Thyroid gland (tissue), 4 donors: ENCODE data around the gene TRAIP. TPM values are rescaled to one million over a fixed set of nuclear protein-coding genes. Genes with fewer than 3 reads are reported as not detected.

Source experiments
- DNase-seq, 2 donors: peaks; one replicate each; pipeline ENCODE4 v3.0.0-alpha.2; 2019
- H3K27ac ChIP-seq, 3 donors: fragments of 200-600 bp; sonication (generic); 1 replicate in 2 of 3; 2 replicates in 1 of 3; pipeline ENCODE4 v1.5.1; 2016 to 2019; ENCODE audit warnings: mild to moderate bottlenecking in 1 of 3, moderate library complexity in 1 of 3
- H3K27me3 ChIP-seq: fragments of 200-600 bp; sonication (generic); one replicate; pipeline ENCODE4 v1.5.1; 2019
- H3K36me3 ChIP-seq, 2 donors: fragments of 200-600 bp; sonication (generic); one replicate each; pipeline ENCODE4 v1.5.1; 2016 to 2019
- H3K4me1 ChIP-seq, 2 donors: fragments of 200-600 bp; sonication (generic); one replicate each; pipeline ENCODE4 v1.5.1; 2017 to 2019
- H3K4me3 ChIP-seq, 3 donors: fragments of 200-600 bp; sonication (generic); replicated peaks in 1 of 3; 1 replicate in 2 of 3; 2 replicates in 1 of 3; pipeline ENCODE4 v1.5.1; 2016; ENCODE audit warnings: mild to moderate bottlenecking in 1 of 3
- H3K9me3 ChIP-seq: fragments of 200-600 bp; sonication (generic); one replicate; pipeline ENCODE4 v1.5.1; 2017
- POLR2A ChIP-seq, 2 donors: fragments of 450-650 bp; IDR thresholded peaks; one replicate each; pipeline ENCODE4 v1.6.1; 2017; ENCODE audit warnings: antibody characterized with exemption in 2 of 2, mild to moderate bottlenecking in 2 of 2, moderate library complexity in 1 of 2
- WGBS, 2 donors: methylation state at CpG; one replicate each; pipeline ENCODE4 v1.1.5; 2017; 5-methylcytosine and 5-hydroxymethylcytosine counted together
- intact Hi-C: fragments of 100-400 bp; cut with DNase I; formaldehyde crosslinking; loops from one replicate; pipeline ENCODE4 v1.15.1; 2023
- total RNA-seq, 4 donors: library from RNA; depleted of rRNA; stranded (reverse); fragments of >200 nt; gene quantifications; one replicate each; pipeline ENCODE4 v1.2.3, GENCODE V29; 2016
- TF ChIP-seq, protein P1 (sequence below), 6 experiments: fragments of 200-600 bp in 3 of 6; fragments of 450-650 bp in 3 of 6; sonication (generic) in 3 of 6; IDR thresholded peaks; one replicate each; pipeline ENCODE4 v1.5.1; 2016 to 2019; ENCODE audit warnings: antibody characterized with exemption in 6 of 6, mild to moderate bottlenecking in 2 of 6, inconsistent platforms in 1 of 6, moderate library complexity in 1 of 6

The TRAIP gene
- total RNA-seq, 4 donors from 2014 or later = 0.73 to 7.0 (median 3.3) TPM

DNA sequence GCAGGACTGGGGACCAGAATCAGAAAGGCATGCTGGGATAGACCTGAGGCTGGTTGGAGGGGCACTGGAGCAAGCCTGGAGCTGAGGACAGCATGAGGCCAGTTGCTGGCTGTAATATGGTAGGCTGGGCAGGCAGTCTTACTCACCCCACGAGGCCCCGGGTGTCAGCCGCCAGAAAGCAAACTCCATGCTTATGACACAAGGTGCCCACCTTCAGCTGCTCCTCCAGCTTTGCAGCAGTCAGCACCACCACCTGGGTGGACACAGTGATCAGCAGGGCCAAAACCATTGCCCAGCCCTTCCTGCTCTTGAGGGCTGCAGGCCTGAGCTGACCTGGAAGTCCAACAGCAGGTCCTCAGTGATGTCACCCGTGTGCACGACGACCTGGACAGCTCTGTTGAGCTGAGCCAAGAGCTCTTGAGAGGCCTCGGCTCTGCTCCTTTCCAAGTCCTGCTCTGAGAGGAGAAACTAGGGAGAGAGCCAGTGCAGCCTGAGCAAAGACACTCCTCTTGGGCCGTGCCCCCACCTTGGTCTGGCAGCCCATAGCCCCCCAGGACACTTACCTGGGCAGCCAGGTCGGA lies 43.4 kb downstream of the TRAIP start:
- intact Hi-C loops = no loop called here
- TF ChIP-seq, protein P1, sequence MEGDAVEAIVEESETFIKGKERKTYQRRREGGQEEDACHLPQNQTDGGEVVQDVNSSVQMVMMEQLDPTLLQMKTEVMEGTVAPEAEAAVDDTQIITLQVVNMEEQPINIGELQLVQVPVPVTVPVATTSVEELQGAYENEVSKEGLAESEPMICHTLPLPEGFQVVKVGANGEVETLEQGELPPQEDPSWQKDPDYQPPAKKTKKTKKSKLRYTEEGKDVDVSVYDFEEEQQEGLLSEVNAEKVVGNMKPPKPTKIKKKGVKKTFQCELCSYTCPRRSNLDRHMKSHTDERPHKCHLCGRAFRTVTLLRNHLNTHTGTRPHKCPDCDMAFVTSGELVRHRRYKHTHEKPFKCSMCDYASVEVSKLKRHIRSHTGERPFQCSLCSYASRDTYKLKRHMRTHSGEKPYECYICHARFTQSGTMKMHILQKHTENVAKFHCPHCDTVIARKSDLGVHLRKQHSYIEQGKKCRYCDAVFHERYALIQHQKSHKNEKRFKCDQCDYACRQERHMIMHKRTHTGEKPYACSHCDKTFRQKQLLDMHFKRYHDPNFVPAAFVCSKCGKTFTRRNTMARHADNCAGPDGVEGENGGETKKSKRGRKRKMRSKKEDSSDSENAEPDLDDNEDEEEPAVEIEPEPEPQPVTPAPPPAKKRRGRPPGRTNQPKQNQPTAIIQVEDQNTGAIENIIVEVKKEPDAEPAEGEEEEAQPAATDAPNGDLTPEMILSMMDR (IDR thresholded peaks at IDR 0.05) = no peak
- no peak for TF ChIP-seq POLR2A (IDR thresholded peaks at IDR 0.05)

DNA sequence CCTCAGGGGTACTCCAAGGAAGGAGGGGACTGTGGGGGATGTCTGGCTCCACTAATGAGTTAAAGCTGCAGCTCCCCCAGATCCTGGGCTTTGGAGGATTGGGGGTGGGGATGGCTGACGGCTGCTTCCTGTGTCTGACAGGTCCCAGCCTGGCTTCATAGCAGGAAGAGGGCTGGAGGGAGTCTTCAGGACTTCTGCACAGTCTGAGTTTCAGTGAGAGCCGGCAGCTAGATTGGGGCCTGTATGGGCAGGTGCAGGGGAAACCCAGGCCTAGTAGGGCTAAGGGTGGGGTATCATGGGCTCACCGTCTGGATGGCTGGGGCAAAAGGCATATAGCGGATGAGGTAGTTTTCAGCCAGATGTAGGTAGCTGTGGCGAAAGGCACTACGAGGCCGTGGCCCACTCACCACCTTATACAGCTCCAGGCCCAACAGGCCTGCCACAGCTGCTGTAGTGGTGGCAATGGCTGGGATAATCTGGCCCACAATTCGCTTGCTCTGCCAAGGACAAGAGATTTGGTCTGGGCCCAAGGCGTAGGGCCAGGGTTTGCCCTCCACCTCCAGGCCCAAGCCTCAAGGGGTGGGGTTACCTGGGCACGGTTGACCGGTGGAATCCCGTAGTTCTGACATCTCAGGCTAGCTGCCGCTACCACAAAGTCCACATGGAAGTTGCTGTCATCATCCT lies 48.8 kb downstream of the TRAIP start:
- Histone ChIP-seq H3K27ac (peak overlapping the region in 1 of 3 donors; percentile 96), H3K36me3 (peaks cover 6 to 17% of the 10 kb centered on the region in 2 donors)
- no peak for TF ChIP-seq POLR2A (IDR thresholded peaks at IDR 0.05)
- TF ChIP-seq, protein P1 (IDR thresholded peaks at IDR 0.05) = no peak

More for the DNA sequence above, 43.4 kb downstream of the TRAIP start:
- Histone ChIP-seq H3K4me3 (peak overlapping the region in 1 of 3 donors; percentile 33), H3K27ac (peak overlapping the region; percentile 74 to 92 (median 90)), H3K9me3 (no peaks in the 10 kb centered on the region), H3K27me3 (no peaks in the 10 kb centered on the region), H3K4me1 (peaks cover 15 to 22% of the 10 kb centered on the region in 2 donors), H3K36me3 (peaks cover 6 to 17% of the 10 kb centered on the region in 2 donors)
- 28 to 50% methylated on average over 5 of the region's 9 CpGs for WGBS, 2 donors
- peak; percentile 84 to 87 for DNase-seq

DNA sequence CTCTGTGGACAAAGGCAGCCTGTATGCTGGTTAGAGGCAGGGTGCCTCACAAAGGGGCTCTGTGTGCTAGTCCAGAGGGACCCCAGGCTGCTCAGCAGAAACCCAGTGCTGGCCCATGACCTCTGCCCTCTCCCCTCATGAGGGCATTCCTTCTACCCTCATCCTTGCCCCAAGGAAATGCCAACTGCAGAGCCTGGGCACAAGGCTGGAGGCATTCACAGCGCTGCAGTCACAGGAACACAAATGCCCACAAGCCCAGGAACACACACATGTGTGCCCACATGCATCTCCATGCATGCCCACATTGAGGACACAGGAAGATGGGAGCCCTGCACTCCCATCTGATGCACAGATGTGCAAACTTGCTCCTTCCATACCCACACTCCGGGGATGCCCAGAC lies 49.5 kb downstream of the TRAIP start:
- no peaks in the 10 kb centered on the region for H3K9me3 ChIP-seq
- intact Hi-C loops = no loop called here
- peaks cover 12 to 37% of the 10 kb centered on the region in 2 donors for H3K4me1 ChIP-seq
- TF ChIP-seq POLR2A (IDR thresholded peaks at IDR 0.05) = no peak
- TF ChIP-seq, protein P1 (IDR thresholded peaks at IDR 0.05) = no peak
- peaks cover 6 to 17% of the 10 kb centered on the region in 2 donors for H3K36me3 ChIP-seq
- H3K27ac ChIP-seq = peak overlapping the region in 2 of 3 donors; percentile 94 to 96
- WGBS, 2 donors = 80 to 81% methylated on average over 1 to 2 of the region's 2 CpGs
- H3K4me3 ChIP-seq = no peak overlapping the region
- DNase-seq = no peak
- no peaks in the 10 kb centered on the region for H3K27me3 ChIP-seq

More for the DNA sequence above, 48.8 kb downstream of the TRAIP start:
- Histone ChIP-seq H3K4me1 (peaks cover 17 to 43% of the 10 kb centered on the region in 2 donors), H3K9me3 (no peaks in the 10 kb centered on the region), H3K4me3 (no peak overlapping the region), H3K27me3 (no peaks in the 10 kb centered on the region)
- no peak for DNase-seq
- intact Hi-C loops = no loop called here
- WGBS, 2 donors = 85 to 89% methylated on average over 7 to 13 of the region's 13 CpGs

DNA sequence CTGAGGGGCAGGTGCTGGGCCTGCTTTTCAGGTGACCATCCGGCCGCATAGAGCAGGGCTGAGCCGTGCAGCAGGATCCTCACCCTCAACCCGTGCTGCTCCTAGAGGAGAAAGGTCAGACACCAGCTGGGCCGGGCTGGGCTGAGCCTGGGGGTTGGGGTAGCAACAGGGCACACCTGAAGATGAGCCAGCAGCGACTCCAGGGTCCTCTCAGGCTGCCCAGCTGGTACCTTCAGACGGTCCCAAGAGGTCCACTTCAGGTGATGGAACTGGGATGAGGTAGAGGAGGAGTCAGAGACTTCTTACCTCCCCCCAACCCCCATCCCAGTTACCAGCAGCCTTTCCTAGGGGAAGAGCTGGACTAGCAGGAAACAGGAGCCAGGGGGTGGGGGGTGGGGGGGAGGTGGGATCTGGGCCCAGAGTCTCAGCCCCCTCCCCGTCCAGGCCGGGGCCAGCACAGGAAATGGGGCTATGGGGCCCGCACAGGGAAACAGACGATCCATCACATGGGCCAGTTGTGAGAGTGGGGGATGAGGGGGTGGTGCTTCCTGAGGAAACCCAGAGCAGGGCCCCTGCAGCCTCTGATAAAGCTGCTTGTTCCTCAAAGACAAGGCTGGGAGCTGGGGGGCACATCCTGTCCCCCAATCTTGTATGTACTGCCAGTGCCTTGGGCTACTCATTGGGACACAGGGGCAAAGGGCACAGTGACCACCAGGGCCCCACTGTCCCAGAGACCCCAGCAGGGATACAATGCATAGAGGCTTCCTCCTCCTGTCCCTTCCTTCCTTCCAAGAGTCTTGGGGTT lies 50.3 kb downstream of the TRAIP start:
- WGBS, 2 donors = 43 to 70% methylated on average over 5 to 7 of the region's 11 CpGs
- Histone ChIP-seq H3K4me3 (no peak overlapping the region), H3K27ac (peak overlapping the region; percentile 91 to 96 (median 94)), H3K4me1 (peaks cover 12 to 37% of the 10 kb centered on the region in 2 donors), H3K9me3 (no peaks in the 10 kb centered on the region), H3K27me3 (no peaks in the 10 kb centered on the region), H3K36me3 (peaks cover 6 to 15% of the 10 kb centered on the region in 2 donors)
- TF ChIP-seq POLR2A (IDR thresholded peaks at IDR 0.05) = no peak
- TF ChIP-seq, protein P1 (IDR thresholded peaks at IDR 0.05) = no peak
- intact Hi-C loops = loop anchor here (2.0 kb wide), 1 partner anchor 37 kb away; no protein-coding TSS in a partner anchor
- DNase-seq = peak in 1 of 2 donors; percentile 18
